KOPT-K1 (cell line): ENCODE data around the gene RRM2.
"Not testable (repeated sequence)": the region's sequence is repeated elsewhere in the genome, so short reads cannot be mapped to it uniquely, and the experiment has no call there.

Experiments
- H3K27ac ChIP-seq: fragments of 200-600 bp; sonication (generic); 2 replicates; pipeline ENCODE4 v1.5.1; 2016; ENCODE audit warnings: antibody characterized with exemption, mild to moderate bottlenecking, low read depth, low read length; ENCODE audit not compliant: poor library complexity, severe bottlenecking
- H3K36me3 ChIP-seq: fragments of 200-600 bp; sonication (generic); 2 replicates; pipeline ENCODE4 v1.5.1; 2017; ENCODE audit warnings: antibody characterized with exemption, mild to moderate bottlenecking, low read length, moderate library complexity; ENCODE audit not compliant: insufficient read depth
- H3K9me3 ChIP-seq: fragments of 200-600 bp; sonication (generic); 2 replicates; pipeline ENCODE4 v1.5.1; 2017; ENCODE audit warnings: antibody characterized with exemption, low read length, mild to moderate bottlenecking; ENCODE audit not compliant: insufficient read depth, poor library complexity, severe bottlenecking

Gene RRM2

GRCh38 chr2:10084223-10084865 is 38.2 kb upstream of the RRM2 start:
- H3K36me3 ChIP-seq: no peaks in the 10 kb centered on the region
- H3K27ac ChIP-seq: no peak overlapping the region
- H3K9me3 ChIP-seq: no peaks in the 10 kb centered on the region

GRCh38 chr2:10085043-10085667 is 37.4 kb upstream of the RRM2 start:
- Histone ChIP-seq H3K36me3 (no peaks in the 10 kb centered on the region), H3K27ac (no peak overlapping the region), H3K9me3 (no peaks in the 10 kb centered on the region)

- no peaks in the 10 kb centered on the region for H3K9me3 ChIP-seq
- H3K36me3 ChIP-seq: no peaks in the 10 kb centered on the region
- no peak overlapping the region for H3K27ac ChIP-seq
Measured at GRCh38 chr2:10085668-10086059, 36.9 kb upstream of the RRM2 start.

GRCh38 chr2:10086950-10087349 is 35.6 kb upstream of the RRM2 start:
- no peaks in the 10 kb centered on the region for H3K36me3 ChIP-seq
- H3K9me3 ChIP-seq: no peaks in the 10 kb centered on the region
- H3K27ac ChIP-seq: no peak overlapping the region

- H3K9me3 ChIP-seq: no peaks in the 10 kb centered on the region
- no peaks in the 10 kb centered on the region for H3K36me3 ChIP-seq
- no peak overlapping the region for H3K27ac ChIP-seq
Measured at GRCh38 chr2:10087360-10087759, 35.2 kb upstream of the RRM2 start.

GRCh38 chr2:10089565-10090190 is 32.9 kb upstream of the RRM2 start:
- no peaks in the 10 kb centered on the region for H3K9me3 ChIP-seq
- H3K36me3 ChIP-seq: no peaks in the 10 kb centered on the region
- H3K27ac ChIP-seq: no peak overlapping the region

GRCh38 chr2:10091182-10091888 is 31.2 kb upstream of the RRM2 start:
- Histone ChIP-seq H3K36me3 (no peaks in the 10 kb centered on the region), H3K9me3 (no peaks in the 10 kb centered on the region), H3K27ac (no peak overlapping the region)

GRCh38 chr2:10091889-10092244 is 30.7 kb upstream of the RRM2 start:
- H3K36me3 ChIP-seq, H3K27ac ChIP-seq, H3K9me3 ChIP-seq: not testable (repeated sequence)

GRCh38 chr2:10094271-10094814 is 28.2 kb upstream of the RRM2 start:
- Histone ChIP-seq H3K9me3 (no peaks in the 10 kb centered on the region), H3K36me3 (no peaks in the 10 kb centered on the region), H3K27ac (no peak overlapping the region)

GRCh38 chr2:10095175-10095574 is 27.4 kb upstream of the RRM2 start:
- Histone ChIP-seq H3K9me3 (no peaks in the 10 kb centered on the region), H3K36me3 (no peaks in the 10 kb centered on the region), H3K27ac (no peak overlapping the region)

- Histone ChIP-seq H3K27ac (no peak overlapping the region), H3K9me3 (no peaks in the 10 kb centered on the region), H3K36me3 (no peaks in the 10 kb centered on the region)
Measured at GRCh38 chr2:10096641-10097040, 25.9 kb upstream of the RRM2 start.

GRCh38 chr2:10097352-10098148 is 25.0 kb upstream of the RRM2 start:
- no peak overlapping the region for H3K27ac ChIP-seq
- no peaks in the 10 kb centered on the region for H3K9me3 ChIP-seq
- H3K36me3 ChIP-seq: no peaks in the 10 kb centered on the region

- peaks cover 3% of the 10 kb centered on the region for H3K9me3 ChIP-seq
- no peak overlapping the region for H3K27ac ChIP-seq
- no peaks in the 10 kb centered on the region for H3K36me3 ChIP-seq
Measured at GRCh38 chr2:10101491-10101890, 21.0 kb upstream of the RRM2 start.

GRCh38 chr2:10103179-10103578 is 19.4 kb upstream of the RRM2 start:
- no peak overlapping the region for H3K27ac ChIP-seq
- no peaks in the 10 kb centered on the region for H3K36me3 ChIP-seq
- H3K9me3 ChIP-seq: peaks cover 6% of the 10 kb centered on the region

GRCh38 chr2:10104906-10105305 is 17.6 kb upstream of the RRM2 start:
- H3K9me3 ChIP-seq, H3K36me3 ChIP-seq, H3K27ac ChIP-seq: not testable (repeated sequence)
